Measurements from ENCODE around the gene U2AF2.

U2AF2 gene

GRCh38 chr19:55654868-55655647, at the start of gene U2AF2:
Gene U2AF2, plus strand, starts transcription at chr19:55655035. Its CDS starts 70 bp downstream, at chr19:55655105.
- peak; percentile 93 to 94 for DNase-seq (ENCODE audit: low read depth in 2 of 2)

DNA sequence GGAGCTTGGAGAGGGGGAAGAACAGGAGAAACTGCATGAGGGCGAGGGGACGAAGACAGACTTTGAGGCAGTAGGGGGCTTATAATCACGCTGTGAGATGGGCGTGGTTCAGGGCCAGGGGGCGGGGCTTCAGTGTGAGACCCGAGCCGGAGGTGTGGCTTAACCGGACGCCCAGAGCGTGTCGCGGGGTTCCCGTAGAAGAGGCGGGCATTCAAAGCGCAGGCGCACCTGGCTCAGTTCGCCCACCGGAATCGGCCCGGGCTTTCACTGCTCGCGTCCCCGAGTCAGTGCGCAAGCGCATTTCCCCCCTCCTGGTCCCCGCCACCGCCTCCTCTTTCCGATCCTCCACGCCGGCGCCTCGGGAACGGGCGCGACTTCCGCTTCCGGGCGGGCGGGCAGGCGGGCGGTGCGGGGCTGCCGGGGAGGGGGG, 49.6 kb upstream of the U2AF2 start:
- peak; percentile 98 for DNase-seq (ENCODE audit: low read depth in 2 of 2)

GRCh38 chr19:55605637-55606470, 49.0 kb upstream of the U2AF2 start, which contains the start of gene ZNF865:
Gene ZNF865, plus strand, starts transcription at chr19:55605647. Its CDS starts 7,972 bp downstream, at chr19:55613619.
- peak in 1 of 2 experiments; percentile 70 for DNase-seq (ENCODE audit: low read depth in 2 of 2)

DNA sequence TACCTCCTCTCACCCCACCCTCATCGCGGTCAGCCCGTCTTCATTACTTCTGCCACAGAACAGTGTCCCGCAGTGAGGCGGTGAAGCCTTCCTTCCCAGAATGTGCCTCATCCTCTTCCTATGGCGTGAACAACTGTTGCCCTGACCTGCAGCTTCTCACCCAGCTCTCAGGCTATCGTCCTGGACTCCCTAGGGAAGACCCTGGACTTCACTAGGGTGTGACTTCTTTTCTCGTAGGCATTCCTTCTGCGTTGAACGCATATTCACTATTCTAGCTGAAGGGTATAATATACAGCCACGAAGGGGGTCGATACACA, 48.4 kb upstream of the U2AF2 start:
- DNase-seq (ENCODE audit: low read depth in 2 of 2) = no peak

DNA sequence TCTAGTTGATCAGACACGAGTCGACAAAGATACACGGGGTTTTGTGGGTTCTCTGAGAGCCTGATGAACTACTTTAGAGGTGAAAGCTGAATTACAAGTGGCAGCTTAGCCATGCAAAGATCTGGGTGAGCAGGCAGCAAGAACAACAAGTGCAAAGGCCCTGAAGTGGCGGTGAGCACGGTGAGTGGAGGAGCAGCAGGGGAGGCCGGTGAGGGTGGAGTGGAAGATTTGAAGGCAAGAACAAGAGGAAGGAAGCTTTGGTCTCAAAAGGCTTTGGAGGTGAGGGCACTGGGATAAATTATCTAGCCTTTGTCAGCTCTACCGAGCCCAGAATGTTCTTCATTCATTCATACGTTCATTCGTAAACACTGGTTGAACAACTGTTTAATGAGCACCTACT, 48.0 kb upstream of the U2AF2 start:
- no peak for DNase-seq (ENCODE audit: low read depth in 2 of 2)

- no peak for DNase-seq (ENCODE audit: low read depth in 2 of 2)
Observed at GRCh38 chr19:55609326-55609725, 45.5 kb upstream of the U2AF2 start.

- DNase-seq (ENCODE audit: low read depth in 2 of 2) = no peak
Observed at GRCh38 chr19:55611300-55611982, 43.4 kb upstream of the U2AF2 start.

- DNase-seq (ENCODE audit: low read depth in 2 of 2) = no peak
Observed at GRCh38 chr19:55611983-55612645, 42.7 kb upstream of the U2AF2 start.

GRCh38 chr19:55613396-55613795, 41.4 kb upstream of the U2AF2 start:
- DNase-seq (ENCODE audit: low read depth in 2 of 2) = no peak

DNA sequence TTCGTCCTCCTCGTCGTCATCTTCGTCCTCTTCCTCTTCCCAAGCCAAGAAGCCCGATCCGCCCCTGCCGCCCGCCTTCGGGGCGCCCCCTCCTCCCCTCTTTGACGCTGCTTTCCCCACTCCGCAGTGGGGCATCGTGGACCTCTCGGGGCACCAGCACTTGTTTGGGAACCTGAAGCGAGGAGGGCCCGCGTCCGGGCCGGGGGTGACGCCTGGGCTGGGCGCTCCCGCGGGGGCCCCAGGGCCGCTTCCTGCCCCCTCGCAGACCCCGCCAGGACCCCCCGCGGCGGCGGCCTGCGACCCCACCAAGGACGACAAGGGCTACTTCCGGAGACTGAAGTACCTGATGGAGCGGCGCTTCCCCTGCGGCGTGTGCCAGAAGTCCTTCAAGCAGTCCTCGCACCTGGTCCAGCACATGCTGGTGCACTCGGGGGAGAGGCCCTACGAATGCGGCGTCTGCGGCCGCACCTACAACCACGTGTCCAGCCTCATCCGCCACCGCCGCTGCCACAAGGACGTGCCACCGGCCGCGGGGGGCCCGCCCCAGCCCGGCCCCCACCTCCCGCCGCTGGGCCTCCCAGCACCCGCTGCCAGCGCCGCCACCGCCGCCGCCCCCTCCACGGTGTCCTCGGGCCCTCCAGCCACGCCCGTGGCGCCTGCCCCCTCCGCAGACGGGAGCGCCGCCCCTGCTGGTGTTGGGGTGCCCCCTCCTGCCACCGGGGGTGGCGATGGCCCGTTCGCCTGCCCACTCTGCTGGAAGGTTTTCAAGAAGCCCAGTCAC, 40.7 kb upstream of the U2AF2 start:
- no peak for DNase-seq (ENCODE audit: low read depth in 2 of 2)

GRCh38 chr19:55614711-55615542, 39.9 kb upstream of the U2AF2 start:
- DNase-seq (ENCODE audit: low read depth in 2 of 2) = no peak

GRCh38 chr19:55615543-55616394, 39.1 kb upstream of the U2AF2 start:
- DNase-seq (ENCODE audit: low read depth in 2 of 2) = no peak

DNA sequence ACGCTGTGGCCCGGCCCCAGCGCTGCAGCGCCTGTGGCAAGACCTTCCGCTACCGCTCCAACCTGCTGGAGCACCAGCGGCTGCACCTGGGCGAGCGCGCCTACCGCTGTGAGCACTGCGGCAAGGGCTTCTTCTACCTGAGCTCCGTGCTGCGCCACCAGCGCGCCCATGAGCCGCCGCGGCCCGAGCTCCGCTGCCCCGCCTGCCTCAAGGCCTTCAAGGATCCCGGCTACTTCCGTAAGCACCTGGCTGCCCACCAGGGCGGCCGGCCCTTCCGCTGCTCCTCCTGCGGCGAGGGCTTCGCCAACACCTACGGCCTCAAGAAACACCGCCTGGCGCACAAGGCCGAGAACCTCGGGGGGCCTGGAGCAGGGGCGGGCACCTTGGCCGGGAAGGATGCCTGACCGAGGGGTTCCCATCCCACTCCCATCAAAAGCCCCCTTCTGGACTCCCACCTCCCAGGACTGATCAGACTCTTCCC, 38.4 kb upstream of the U2AF2 start:
- no peak for DNase-seq (ENCODE audit: low read depth in 2 of 2)

- no peak for DNase-seq (ENCODE audit: low read depth in 2 of 2)
Observed at GRCh38 chr19:55617426-55617825, 37.4 kb upstream of the U2AF2 start.

GRCh38 chr19:55618426-55618825, 36.4 kb upstream of the U2AF2 start:
- no peak for DNase-seq (ENCODE audit: low read depth in 2 of 2)

GRCh38 chr19:55619286-55619685, 35.5 kb upstream of the U2AF2 start:
- DNase-seq (ENCODE audit: low read depth in 2 of 2) = no peak

GRCh38 chr19:55620410-55621204, 34.2 kb upstream of the U2AF2 start:
- no peak for DNase-seq (ENCODE audit: low read depth in 2 of 2)

- DNase-seq (ENCODE audit: low read depth in 2 of 2) = no peak
Observed at GRCh38 chr19:55621205-55621672, 33.6 kb upstream of the U2AF2 start.
